ENCODE results near the gene NACC2.
A peak's percentile ranks its signal among the peaks of the same experiment; 100 is the strongest.
"Not testable (repeated sequence)": the region's sequence is repeated elsewhere in the genome, so short reads cannot be mapped to it uniquely, and the experiment has no call there.

NACC2 gene

GRCh38 chr9:136101615-136102074, 6.6 kb upstream of the NACC2 start:
- intact Hi-C loops (cut with DNase I); DNase-seq: not testable (repeated sequence)

- intact Hi-C loops (cut with DNase I), result no loop called here
These were observed 5.9 kb upstream of the NACC2 start for GRCh38 chr9:136100700-136101614.

GRCh38 chr9:136099542-136099941, 4.5 kb upstream of the NACC2 start:
- intact Hi-C loops (cut with DNase I), result no loop called here
- no peak for DNase-seq

More at GRCh38 chr9:136100700-136101614, 5.9 kb upstream of the NACC2 start:
- no peak for DNase-seq

- DNase-seq, result no peak
- intact Hi-C loops (cut with DNase I), result no loop called here
These were observed 3.8 kb upstream of the NACC2 start for GRCh38 chr9:136098844-136099243.

GRCh38 chr9:136098210-136098609, 3.1 kb upstream of the NACC2 start:
- no peak for DNase-seq
- intact Hi-C loops (cut with DNase I), result no loop called here

- no peak for DNase-seq
- intact Hi-C loops (cut with DNase I), result no loop called here
These were observed 1.5 kb upstream of the NACC2 start for GRCh38 chr9:136096505-136097001.

- intact Hi-C loops (cut with DNase I), result no loop called here
- peak in 14 of 42 donors; percentile 20 to 71 (median 54) for DNase-seq
These were observed 851 bp downstream of the NACC2 start for GRCh38 chr9:136093995-136094881.

- intact Hi-C loops (cut with DNase I), result no loop called here
- peak in 6 of 42 donors; percentile 38 to 69 (median 50) for DNase-seq
These were observed 1.6 kb downstream of the NACC2 start for GRCh38 chr9:136093346-136093986.

- intact Hi-C loops (cut with DNase I), result no loop called here
- DNase-seq, result no peak
These were observed 2.3 kb downstream of the NACC2 start for GRCh38 chr9:136092741-136093140.

- DNase-seq, result no peak
- intact Hi-C loops (cut with DNase I), result no loop called here
These were observed 2.8 kb downstream of the NACC2 start for GRCh38 chr9:136092353-136092650.

GRCh38 chr9:136091582-136092352, 3.3 kb downstream of the NACC2 start:
- intact Hi-C loops (cut with DNase I), result no loop called here
- no peak for DNase-seq

GRCh38 chr9:136090768-136091581, 4.1 kb downstream of the NACC2 start:
- peak in 1 of 42 donors; percentile 40 for DNase-seq

GRCh38 chr9:136090056-136090735, 4.9 kb downstream of the NACC2 start:
- intact Hi-C loops (cut with DNase I), result no loop called here
- no peak for DNase-seq

More at GRCh38 chr9:136090768-136091581, 4.1 kb downstream of the NACC2 start:
- intact Hi-C loops (cut with DNase I), result no loop called here

GRCh38 chr9:136089697-136090045, 5.4 kb downstream of the NACC2 start:
- no peak for DNase-seq
- intact Hi-C loops (cut with DNase I), result loop anchor here (5.0 kb wide), 1 partner anchor 37 kb away; no protein-coding TSS in a partner anchor

- DNase-seq, result peak in 6 of 42 donors; percentile 34 to 59 (median 48)
- intact Hi-C loops (cut with DNase I), result loop anchor here (5.0 kb wide), 1 partner anchor 37 kb away; no protein-coding TSS in a partner anchor
These were observed 6.0 kb downstream of the NACC2 start for GRCh38 chr9:136088939-136089696.

GRCh38 chr9:136088481-136088938, 6.6 kb downstream of the NACC2 start:
- DNase-seq, result no peak
- intact Hi-C loops (cut with DNase I), result loop anchor here (5.0 kb wide), 1 partner anchor 36 kb away; no protein-coding TSS in a partner anchor
